T-helper 17 cell (primary cell): Measurements from ENCODE around the gene CACNB3. TPM values are rescaled to one million over a fixed set of nuclear protein-coding genes. Genes with fewer than 3 reads are reported as not detected.

Experiments used
- ATAC-seq: fragments of 150-1000 bp; cut with Tn5 transposase; 2 replicates; pipeline ENCODE4 v1.10.0; 2021; ENCODE audit warnings: mild to moderate bottlenecking, moderate library complexity
- DNase-seq, 3 donors: peaks; one replicate each; pipeline versions ENCODE4 v3.0.0 to v3.0.0-alpha.2; 2020 to 2021
- H3K9me3 ChIP-seq: one replicate; pipeline ENCODE4 v1.7.0; 2013; ENCODE audit warnings: low read length, mild to moderate bottlenecking; ENCODE audit not compliant: control insufficient read depth, poor library complexity, severe bottlenecking
- H3K27ac Mint-ChIP-seq: one replicate; pipeline ENCODE4 v1.8.0; 2022; ENCODE audit warnings: mild to moderate bottlenecking, moderate library complexity, mixed read lengths
- H3K27me3 Mint-ChIP-seq: one replicate; pipeline ENCODE4 v1.8.0; 2022; ENCODE audit warnings: mixed read lengths
- H3K36me3 Mint-ChIP-seq: one replicate; pipeline ENCODE4 v1.8.0; 2022; ENCODE audit warnings: low read depth, mixed read lengths
- H3K4me1 Mint-ChIP-seq: one replicate; pipeline ENCODE4 v1.8.0; 2022; ENCODE audit warnings: mild to moderate bottlenecking, mixed read lengths
- H3K4me3 Mint-ChIP-seq: one replicate; pipeline ENCODE4 v1.8.0; 2022; ENCODE audit warnings: mild to moderate bottlenecking, moderate library complexity, mixed read lengths
- total RNA-seq, 4 donors: library from RNA in 2 of 4; stranded (reverse) in 2 of 4; gene quantifications; one replicate each; pipeline ENCODE4 v1.2.3 and lab custom pipeline; 2022 to 2026

CACNB3 gene
- total RNA-seq, 2 donors from 2014 or later = 6.5 to 8.0 TPM

- Mint-ChIP-seq H3K4me1 (peaks cover 6% of the 10 kb centered on the region), H3K4me3 (no peak overlapping the region), H3K36me3 (peaks cover 4% of the 10 kb centered on the region), H3K27me3 (peaks cover 26% of the 10 kb centered on the region), H3K27ac (no peak overlapping the region)
- DNase-seq = no peak
- no peaks in the 10 kb centered on the region for H3K9me3 ChIP-seq
- ATAC-seq = no peak
These were observed 57.7 kb downstream of the CACNB3 start for GRCh38 chr12:48875944-48876515.

Other genes with a start within 250 kb of the CACNB3 start
- gene LALBA, start 248.4 kb upstream of the CACNB3 start, total RNA-seq = not detected
- gene KANSL2, start 136.3 kb upstream of the CACNB3 start, total RNA-seq = 100 to 1,000 TPM in 1 of 2 donors, 10 to 100 TPM in 1; 90.2 to 127 TPM
- gene CCNT1, start 101.8 kb upstream of the CACNB3 start, total RNA-seq = 100 to 1,000 TPM in 1 of 2 donors, 10 to 100 TPM in 1; 87.5 to 117 TPM
- under 1 TPM; 0.42 to 0.70 TPM for gene ADCY6, start 29.4 kb upstream of the CACNB3 start, total RNA-seq
- gene DDX23, start 33.7 kb downstream of the CACNB3 start, total RNA-seq = 10 to 100 TPM; 61.7 to 76.3 TPM
- 1 to 10 TPM; 6.0 to 8.2 TPM for gene RND1, start 47.4 kb downstream of the CACNB3 start, total RNA-seq
- gene FKBP11, start 107.0 kb downstream of the CACNB3 start, total RNA-seq = 100 to 1,000 TPM; 132 to 145 TPM
- 100 to 1,000 TPM in 1 of 2 donors, 10 to 100 TPM in 1; 80.1 to 111 TPM for gene ARF3, start 139.0 kb downstream of the CACNB3 start, total RNA-seq
- 10 to 100 TPM; 13.8 to 17.6 TPM for gene WNT10B, start 153.2 kb downstream of the CACNB3 start, total RNA-seq
- 1 to 10 TPM; 2.2 to 2.3 TPM for gene WNT1, start 159.8 kb downstream of the CACNB3 start, total RNA-seq
- under 1 TPM; 0.62 to 0.70 TPM for gene DDN, start 180.9 kb downstream of the CACNB3 start, total RNA-seq
- 10 to 100 TPM; 41.4 to 47.7 TPM for gene PRKAG1, start 200.3 kb downstream of the CACNB3 start, total RNA-seq
- 100 to 1,000 TPM; 137 to 139 TPM for gene KMT2D, start 242.3 kb downstream of the CACNB3 start, total RNA-seq